HEK293 (cell line): Measurements from ENCODE around the gene CYP27C1.

ENCODE experiments used
- CTCF ChIP-seq: fragments of 450-650 bp; formaldehyde crosslinking; IDR thresholded peaks from 2 replicates; pipeline ENCODE4 v1.5.1; 2016; ENCODE audit warnings: missing biosample characterization, missing genetic modification characterization
- SP3 ChIP-seq: fragments of 450-650 bp; formaldehyde crosslinking; IDR thresholded peaks from 2 replicates; pipeline ENCODE4 v1.5.1; 2016; ENCODE audit warnings: missing biosample characterization, missing genetic modification characterization
- ZNF747 ChIP-seq: fragments of 450-650 bp; formaldehyde crosslinking; IDR thresholded peaks from 2 replicates; pipeline ENCODE4 v1.5.1; 2016; ENCODE audit warnings: missing biosample characterization, missing genetic modification characterization

GRCh38 chr2:127177617-127178263 is 42.4 kb downstream of the CYP27C1 start:
- TF ChIP-seq CTCF (tag by site-specific recombination) (no peak), SP3 (tag by site-specific recombination) (no peak), ZNF747 (tag by site-specific recombination) (no peak)
